GM19467 (cell line): ENCODE measurements around the gene USP17L17.
"Not testable (repeated sequence)": the region's sequence is repeated elsewhere in the genome, so short reads cannot be mapped to it uniquely, and the experiment has no call there.

Source experiments
- ATAC-seq: cut with Tn5 transposase; IDR thresholded peaks from one replicate; pipeline ENCODE4 v1.9.1; 2021; ENCODE audit warnings: mild to moderate bottlenecking, moderate library complexity; ENCODE audit not compliant: unreplicated experiment

Gene USP17L17

GRCh38 chr4:9243579-9243978 is at the start of gene USP17L17:
USP17L17 (plus strand) TSS chr4:9243879; CDS start chr4:9243879, 0 bp downstream.
- not testable (repeated sequence) for ATAC-seq

GRCh38 chr4:9210357-9210756 is 33.3 kb upstream of the USP17L17 start, which contains the start of gene USP17L10:
USP17L10 (plus strand) TSS chr4:9210657; CDS start chr4:9210657, 0 bp downstream.
- not testable (repeated sequence) for ATAC-seq

- ATAC-seq, result not testable (repeated sequence)
Measured at GRCh38 chr4:9214701-9215100, 29.0 kb upstream of the USP17L17 start.

GRCh38 chr4:9215105-9215504 is 28.6 kb upstream of the USP17L17 start, which contains the start of gene USP17L11:
USP17L11 (plus strand) TSS chr4:9215405; CDS start chr4:9215405, 0 bp downstream.
- ATAC-seq, result not testable (repeated sequence)

GRCh38 chr4:9219852-9220251 is 23.8 kb upstream of the USP17L17 start, which contains the start of gene USP17L12:
USP17L12 (plus strand) TSS chr4:9220152; CDS start chr4:9220152, 0 bp downstream.
- ATAC-seq, result not testable (repeated sequence)

- ATAC-seq, result not testable (repeated sequence)
Measured at GRCh38 chr4:9224596-9224995, 19.1 kb upstream of the USP17L17 start, which contains the start of gene USP17L13. USP17L13 (plus strand) TSS chr4:9224896; CDS start chr4:9224896, 0 bp downstream.

GRCh38 chr4:9230249-9230648 is 13.4 kb upstream of the USP17L17 start:
- ATAC-seq, result not testable (repeated sequence)

GRCh38 chr4:9234085-9234484 is 9.6 kb upstream of the USP17L17 start, which contains the start of gene USP17L15:
USP17L15 (plus strand) TSS chr4:9234385; CDS start chr4:9234385, 0 bp downstream.
- not testable (repeated sequence) for ATAC-seq

- not testable (repeated sequence) for ATAC-seq
Measured at GRCh38 chr4:9238461-9238860, 5.2 kb upstream of the USP17L17 start.

GRCh38 chr4:9247953-9248680 is 4.4 kb downstream of the USP17L17 start, which contains the start of gene USP17L18:
USP17L18 (plus strand) TSS chr4:9248630; CDS start chr4:9248630, 0 bp downstream.
- ATAC-seq, result not testable (repeated sequence)

- ATAC-seq, result not testable (repeated sequence)
Measured at GRCh38 chr4:9253078-9253477, 9.4 kb downstream of the USP17L17 start, which contains the start of gene USP17L19. USP17L19 (plus strand) TSS chr4:9253378; CDS start chr4:9253378, 0 bp downstream.

GRCh38 chr4:9257824-9258223 is 14.1 kb downstream of the USP17L17 start, which contains the start of gene USP17L20:
USP17L20 (plus strand) TSS chr4:9258124; CDS start chr4:9258124, 0 bp downstream.
- not testable (repeated sequence) for ATAC-seq

- not testable (repeated sequence) for ATAC-seq
Measured at GRCh38 chr4:9262572-9262971, 18.9 kb downstream of the USP17L17 start, which contains the start of gene USP17L21. USP17L21 (plus strand) TSS chr4:9262872; CDS start chr4:9262872, 0 bp downstream.

- not testable (repeated sequence) for ATAC-seq
Measured at GRCh38 chr4:9267319-9267718, 23.6 kb downstream of the USP17L17 start, which contains the start of gene USP17L22. USP17L22 (plus strand) TSS chr4:9267619; CDS start chr4:9267619, 0 bp downstream.

- ATAC-seq, result not testable (repeated sequence)
Measured at GRCh38 chr4:9271719-9272118, 28.0 kb downstream of the USP17L17 start.
